ENCODE measurements around the gene ARSK.
"Not testable (repeated sequence)": the region's sequence is repeated elsewhere in the genome, so short reads cannot be mapped to it uniquely, and the experiment has no call there.

ARSK gene

GRCh38 chr5:95644351-95645042 is 89.6 kb downstream of the ARSK start:
- Histone ChIP-seq H3K4me1 (ENCODE audit: control insufficient read depth, insufficient read depth, low read depth, low read length) (peaks cover 2% of the 10 kb centered on the region), H3K36me3 (ENCODE audit: control insufficient read depth in 1 of 2, insufficient read depth in 2 of 2, low read depth in 1 of 2, low read length in 2 of 2) (no peaks in the 10 kb centered on the region), H2AK5ac (ENCODE audit: low read length, severe bottlenecking) (no peak overlapping the region), H3K27me3 (ENCODE audit: control insufficient read depth in 1 of 2, insufficient read depth in 1 of 2, low read length in 2 of 2) (no peaks in the 10 kb centered on the region), H3K4me3 (ENCODE audit: insufficient read depth in 1 of 2, low read depth in 1 of 2, low read length in 2 of 2) (no peak overlapping the region), H3K18ac (ENCODE audit: low read depth in 1 of 2, low read length in 2 of 2) (no peak overlapping the region), H2BK5ac (ENCODE audit: low read depth, low read length, poor library complexity, severe bottlenecking) (no peak overlapping the region), H2BK12ac (ENCODE audit: low read length in 2 of 2) (peak overlapping the region in 1 of 2 experiments; percentile 70), H3K9me3 (ENCODE audit: control insufficient read depth, low read length) (no peaks in the 10 kb centered on the region), H3K23ac (ENCODE audit: low read length in 2 of 2) (no peak overlapping the region), H2BK120ac (ENCODE audit: low read depth, low read length) (no peak overlapping the region), H3K14ac (ENCODE audit: low read length in 2 of 2) (no peak overlapping the region), H2BK15ac (ENCODE audit: low read depth, poor library complexity, severe bottlenecking) (no peak overlapping the region), H4K91ac (ENCODE audit: low read length) (no peak overlapping the region), H2AFZ (ENCODE audit: low read depth, low read length) (no peak overlapping the region), H4K8ac (ENCODE audit: low read length) (no peak overlapping the region), H3K9ac (ENCODE audit: low read length) (peak overlapping the region; percentile 69), H3K79me1 (replicated peaks; ENCODE audit: low read length, poor library complexity, severe bottlenecking) (no peaks in the 10 kb centered on the region), H3K4me2 (ENCODE audit: low read length, poor library complexity, severe bottlenecking) (no peak overlapping the region), H3K27ac (ENCODE audit: low read length, poor library complexity, severe bottlenecking) (no peak overlapping the region), H3K4ac (ENCODE audit: low read depth in 1 of 2, low read length in 2 of 2) (no peak overlapping the region)
- WGBS = 38% methylated on average over 4 of the region's 4 CpGs
- peak; percentile 71 for DNase-seq

- Histone ChIP-seq H3K9ac (ENCODE audit: low read length) (peak overlapping the region; percentile 94), H3K4me2 (ENCODE audit: low read length, poor library complexity, severe bottlenecking) (peak overlapping the region; percentile 1), H3K4me3 (ENCODE audit: insufficient read depth in 1 of 2, low read depth in 1 of 2, low read length in 2 of 2) (peak overlapping the region in 1 of 2 experiments; percentile 85)
- H3K4ac ChIP-seq (ENCODE audit: low read depth in 1 of 2, low read length in 2 of 2); H4K91ac ChIP-seq (ENCODE audit: low read length); H2AFZ ChIP-seq (ENCODE audit: low read depth, low read length); H3K23ac ChIP-seq (ENCODE audit: low read length in 2 of 2); H2BK5ac ChIP-seq (ENCODE audit: low read depth, low read length, poor library complexity, severe bottlenecking); H3K14ac ChIP-seq (ENCODE audit: low read length in 2 of 2); H2AK5ac ChIP-seq (ENCODE audit: low read length, severe bottlenecking); H3K36me3 ChIP-seq (ENCODE audit: control insufficient read depth in 1 of 2, insufficient read depth in 2 of 2, low read depth in 1 of 2, low read length in 2 of 2); H3K79me1 ChIP-seq (replicated peaks; ENCODE audit: low read length, poor library complexity, severe bottlenecking); H3K4me1 ChIP-seq (ENCODE audit: control insufficient read depth, insufficient read depth, low read depth, low read length); H4K8ac ChIP-seq (ENCODE audit: low read length); H3K18ac ChIP-seq (ENCODE audit: low read depth in 1 of 2, low read length in 2 of 2); DNase-seq; H3K27ac ChIP-seq (ENCODE audit: low read length, poor library complexity, severe bottlenecking); H2BK15ac ChIP-seq (ENCODE audit: low read depth, poor library complexity, severe bottlenecking); H3K27me3 ChIP-seq (ENCODE audit: control insufficient read depth in 1 of 2, insufficient read depth in 1 of 2, low read length in 2 of 2); H3K9me3 ChIP-seq (ENCODE audit: control insufficient read depth, low read length); H2BK120ac ChIP-seq (ENCODE audit: low read depth, low read length); H2BK12ac ChIP-seq (ENCODE audit: low read length in 2 of 2): not testable (repeated sequence)
- 93% methylated on average over 13 of the region's 17 CpGs for WGBS
Measured at GRCh38 chr5:95646226-95646568, 91.3 kb downstream of the ARSK start.

GRCh38 chr5:95646569-95647431 is 91.9 kb downstream of the ARSK start, which contains the start of gene RFESD:
TSS of gene RFESD (plus strand) at chr5:95646777. CDS start at chr5:95652272, 5,495 bp downstream.
- peak within 1 kb of the TSS in 1 of 2 experiments; percentile 88 for H3K4ac ChIP-seq (ENCODE audit: low read depth in 1 of 2, low read length in 2 of 2)

More at GRCh38 chr5:95646569-95647431, 91.9 kb downstream of the ARSK start, which contains the start of gene RFESD:
- Histone ChIP-seq H3K27me3 (ENCODE audit: control insufficient read depth in 1 of 2, insufficient read depth in 1 of 2, low read length in 2 of 2) (no peaks in the 10 kb centered on the region), H2AK5ac (ENCODE audit: low read length, severe bottlenecking) (no peak within 1 kb of the TSS), H3K79me1 (replicated peaks; ENCODE audit: low read length, poor library complexity, severe bottlenecking) (no peaks in the 10 kb centered on the region), H2BK120ac (ENCODE audit: low read depth, low read length) (peak within 1 kb of the TSS; percentile 27), H3K23ac (ENCODE audit: low read length in 2 of 2) (no peak within 1 kb of the TSS), H2BK5ac (ENCODE audit: low read depth, low read length, poor library complexity, severe bottlenecking) (no peak within 1 kb of the TSS), H3K14ac (ENCODE audit: low read length in 2 of 2) (no peak within 1 kb of the TSS), H2BK15ac (ENCODE audit: low read depth, poor library complexity, severe bottlenecking) (peak within 1 kb of the TSS; percentile 63), H3K36me3 (ENCODE audit: control insufficient read depth in 1 of 2, insufficient read depth in 2 of 2, low read depth in 1 of 2, low read length in 2 of 2) (no peaks in the 10 kb centered on the region), H4K91ac (ENCODE audit: low read length) (peak within 1 kb of the TSS; percentile 25), H2BK12ac (ENCODE audit: low read length in 2 of 2) (peak within 1 kb of the TSS; percentile 15 to 38), H3K4me3 (ENCODE audit: insufficient read depth in 1 of 2, low read depth in 1 of 2, low read length in 2 of 2) (peak within 1 kb of the TSS; percentile 51 to 85), H4K8ac (ENCODE audit: low read length) (peak within 1 kb of the TSS; percentile 95), H2AFZ (ENCODE audit: low read depth, low read length) (no peak within 1 kb of the TSS), H3K4me2 (ENCODE audit: low read length, poor library complexity, severe bottlenecking) (peak within 1 kb of the TSS; percentile 81), H3K9me3 (ENCODE audit: control insufficient read depth, low read length) (no peaks in the 10 kb centered on the region), H3K4me1 (ENCODE audit: control insufficient read depth, insufficient read depth, low read depth, low read length) (peaks cover 2% of the 10 kb centered on the region), H3K18ac (ENCODE audit: low read depth in 1 of 2, low read length in 2 of 2) (peak within 1 kb of the TSS; percentile 55 to 64), H3K9ac (ENCODE audit: low read length) (peak within 1 kb of the TSS; percentile 94), H3K27ac (ENCODE audit: low read length, poor library complexity, severe bottlenecking) (peak within 1 kb of the TSS; percentile 83)
- DNase-seq = peak; percentile 96
- 9% methylated on average over 60 of the region's 60 CpGs for WGBS
